Testis (tissue), 2 donors: ENCODE data around the gene FOXI1.

Source experiments
- CTCF ChIP-seq, 3 experiments: fragments of 450-650 bp in 2 of 3; fragments of 200-600 bp in 1 of 3; sonication (generic) in 1 of 3; IDR thresholded peaks; one replicate each; pipeline ENCODE4 v1.5.1; 2016 to 2019; ENCODE audit warnings: antibody characterized with exemption in 3 of 3, mild to moderate bottlenecking in 2 of 3, moderate library complexity in 1 of 3
- POLR2A ChIP-seq: fragments of 450-650 bp; IDR thresholded peaks from one replicate; pipeline ENCODE4 v1.6.1; 2017; ENCODE audit warnings: antibody characterized with exemption, mild to moderate bottlenecking, moderate library complexity

- TF ChIP-seq CTCF (IDR thresholded peaks at IDR 0.05) = no peak
- no peak for TF ChIP-seq POLR2A
These were observed 10.1 kb upstream of the FOXI1 start for GRCh38 chr5:170095646-170096045.
